Measurements from ENCODE around the gene SEPTIN5.

SEPTIN5 gene
- 0 reads per million in 3 donors for total RNA-seq

DNA sequence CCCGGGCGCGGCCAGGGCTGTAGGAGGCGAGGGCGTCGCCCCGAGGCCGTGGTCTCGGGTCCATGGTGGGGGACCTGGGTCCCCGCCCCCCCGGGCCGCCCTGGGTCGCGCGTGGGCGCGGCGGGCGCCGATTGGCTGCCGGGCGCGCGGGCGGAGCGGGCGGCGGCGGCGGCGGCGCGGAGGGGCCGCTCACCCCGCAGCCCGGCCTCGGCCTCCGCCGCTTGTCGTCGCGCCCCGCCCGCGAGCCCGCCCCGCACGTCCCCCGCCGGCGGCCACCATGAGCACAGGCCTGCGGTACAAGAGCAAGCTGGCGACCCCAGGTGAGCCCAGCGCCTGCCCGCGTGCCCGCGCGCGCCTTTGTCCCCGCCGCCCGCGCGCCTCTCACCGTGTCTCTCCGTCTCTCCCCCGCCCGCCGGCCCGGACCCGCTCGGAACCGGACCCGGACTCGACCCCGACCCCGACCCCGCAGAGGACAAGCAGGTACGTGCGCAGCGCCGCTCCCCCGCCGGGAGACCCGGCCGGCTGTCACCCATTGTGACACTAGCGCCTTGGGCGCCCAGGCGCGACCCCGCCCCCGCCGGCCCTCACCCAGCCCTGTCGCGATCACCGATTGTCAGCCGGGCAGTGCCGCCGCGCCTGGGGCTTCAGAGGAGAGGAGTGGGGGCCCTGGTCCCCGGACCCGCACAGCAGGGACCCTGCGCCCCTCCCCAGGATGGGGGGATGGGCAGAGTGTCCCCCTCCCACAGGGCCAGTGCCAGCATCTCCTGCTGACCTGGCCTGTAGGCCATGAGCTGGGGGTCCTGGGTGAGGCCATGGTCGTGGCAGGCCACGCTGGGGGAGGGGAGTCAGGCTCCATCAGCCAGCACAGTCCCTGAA, at the start of gene SEPTIN5:
Gene SEPTIN5, plus strand, starts transcription at position 192 of the 876 bp plus-strand sequence. Its CDS starts 86 bp downstream, at position 278.
- no peak within 1 kb of the TSS for H3K27ac ChIP-seq (ENCODE audit: insufficient read depth, low read length, poor library complexity, severe bottlenecking)
- H3K36me3 ChIP-seq (ENCODE audit: control insufficient read depth, insufficient read depth, low read length): no peaks in the 10 kb centered on the region
- H3K4me1 ChIP-seq (ENCODE audit: control insufficient read depth, insufficient read depth, low read length, poor library complexity, severe bottlenecking): peaks cover 19% of the 10 kb centered on the region
- DNase-seq: no peak
- no peaks in the 10 kb centered on the region for H3K9me3 ChIP-seq (ENCODE audit: control insufficient read depth, low read length)
- peak within 1 kb of the TSS; percentile 51 for H3K4me3 ChIP-seq (ENCODE audit: insufficient read depth, low read depth, low read length, poor library complexity, severe bottlenecking)
- H3K27me3 ChIP-seq (replicated peaks; ENCODE audit: control insufficient read depth, insufficient read depth, low read length, poor library complexity, severe bottlenecking): peaks cover 16% of the 10 kb centered on the region

GRCh38 chr22:19664951-19665783, 49.1 kb upstream of the SEPTIN5 start:
- H3K36me3 ChIP-seq (ENCODE audit: control insufficient read depth, insufficient read depth, low read length): no peaks in the 10 kb centered on the region
- H3K4me3 ChIP-seq (ENCODE audit: insufficient read depth, low read depth, low read length, poor library complexity, severe bottlenecking): no peak overlapping the region

GRCh38 chr22:19665784-19666672, 48.3 kb upstream of the SEPTIN5 start:
- Histone ChIP-seq H3K9me3 (ENCODE audit: control insufficient read depth, low read length) (no peaks in the 10 kb centered on the region), H3K27me3 (replicated peaks; ENCODE audit: control insufficient read depth, insufficient read depth, low read length, poor library complexity, severe bottlenecking) (no peaks in the 10 kb centered on the region), H3K4me3 (ENCODE audit: insufficient read depth, low read depth, low read length, poor library complexity, severe bottlenecking) (no peak overlapping the region), H3K4me1 (ENCODE audit: control insufficient read depth, insufficient read depth, low read length, poor library complexity, severe bottlenecking) (no peaks in the 10 kb centered on the region), H3K27ac (ENCODE audit: insufficient read depth, low read length, poor library complexity, severe bottlenecking) (no peak overlapping the region), H3K36me3 (ENCODE audit: control insufficient read depth, insufficient read depth, low read length) (no peaks in the 10 kb centered on the region)
- DNase-seq: no peak

More at GRCh38 chr22:19664951-19665783, 49.1 kb upstream of the SEPTIN5 start:
- H3K27me3 ChIP-seq (replicated peaks; ENCODE audit: control insufficient read depth, insufficient read depth, low read length, poor library complexity, severe bottlenecking): no peaks in the 10 kb centered on the region
- no peaks in the 10 kb centered on the region for H3K4me1 ChIP-seq (ENCODE audit: control insufficient read depth, insufficient read depth, low read length, poor library complexity, severe bottlenecking)
- H3K9me3 ChIP-seq (ENCODE audit: control insufficient read depth, low read length): no peaks in the 10 kb centered on the region
- H3K27ac ChIP-seq (ENCODE audit: insufficient read depth, low read length, poor library complexity, severe bottlenecking): no peak overlapping the region
- DNase-seq: no peak

- H3K9me3 ChIP-seq (ENCODE audit: control insufficient read depth, low read length): no peaks in the 10 kb centered on the region
- no peak for DNase-seq
- no peaks in the 10 kb centered on the region for H3K27me3 ChIP-seq (replicated peaks; ENCODE audit: control insufficient read depth, insufficient read depth, low read length, poor library complexity, severe bottlenecking)
- no peak overlapping the region for H3K27ac ChIP-seq (ENCODE audit: insufficient read depth, low read length, poor library complexity, severe bottlenecking)
- H3K4me1 ChIP-seq (ENCODE audit: control insufficient read depth, insufficient read depth, low read length, poor library complexity, severe bottlenecking): no peaks in the 10 kb centered on the region
- no peaks in the 10 kb centered on the region for H3K36me3 ChIP-seq (ENCODE audit: control insufficient read depth, insufficient read depth, low read length)
- no peak overlapping the region for H3K4me3 ChIP-seq (ENCODE audit: insufficient read depth, low read depth, low read length, poor library complexity, severe bottlenecking)
Measured at GRCh38 chr22:19666673-19667593, 47.4 kb upstream of the SEPTIN5 start.

DNA sequence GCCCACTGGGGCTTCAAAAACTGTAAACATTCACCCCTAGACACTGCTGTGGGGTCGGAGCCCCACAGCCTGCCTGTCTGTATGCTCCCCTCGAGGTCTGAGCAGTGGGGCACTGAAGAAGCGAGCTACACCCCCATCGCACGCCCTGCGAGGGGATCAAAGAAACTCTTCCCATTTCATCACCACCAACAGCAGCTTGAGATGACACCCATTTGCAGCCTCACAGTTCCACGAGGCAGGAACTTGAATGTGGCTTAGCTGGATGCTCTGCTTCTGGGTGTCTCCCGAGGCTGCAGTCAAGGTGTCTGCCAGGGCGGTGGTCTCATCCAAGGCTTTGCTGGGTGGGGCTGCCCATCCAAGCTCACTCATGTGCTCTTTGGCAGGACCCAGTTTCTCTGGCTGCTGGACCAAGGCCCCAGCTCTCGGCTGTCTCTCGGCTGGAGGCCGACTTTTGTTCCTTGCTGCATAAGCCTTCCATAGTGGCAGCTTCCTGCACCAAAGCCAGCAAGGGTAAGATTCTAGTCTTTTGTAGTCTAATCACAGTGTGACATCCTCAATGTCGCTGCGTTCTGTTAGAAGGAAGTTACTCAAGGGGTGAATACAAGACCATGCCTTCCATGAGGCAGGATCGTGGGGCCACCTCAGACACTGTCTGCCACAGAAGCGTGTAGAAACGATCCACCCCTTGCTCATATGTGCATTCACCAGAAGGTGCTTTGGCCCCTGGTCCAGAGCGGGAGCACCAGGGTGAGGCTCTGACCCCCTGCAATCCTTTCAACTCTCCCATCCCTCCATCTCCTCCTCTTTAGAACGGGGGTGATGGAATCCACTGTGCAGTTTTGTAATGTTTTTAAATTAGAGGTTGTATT, 46.2 kb upstream of the SEPTIN5 start:
- Histone ChIP-seq H3K4me3 (ENCODE audit: insufficient read depth, low read depth, low read length, poor library complexity, severe bottlenecking) (no peak overlapping the region), H3K4me1 (ENCODE audit: control insufficient read depth, insufficient read depth, low read length, poor library complexity, severe bottlenecking) (no peaks in the 10 kb centered on the region), H3K36me3 (ENCODE audit: control insufficient read depth, insufficient read depth, low read length) (no peaks in the 10 kb centered on the region), H3K27me3 (replicated peaks; ENCODE audit: control insufficient read depth, insufficient read depth, low read length, poor library complexity, severe bottlenecking) (no peaks in the 10 kb centered on the region), H3K27ac (ENCODE audit: insufficient read depth, low read length, poor library complexity, severe bottlenecking) (no peak overlapping the region), H3K9me3 (ENCODE audit: control insufficient read depth, low read length) (no peaks in the 10 kb centered on the region)
- DNase-seq: no peak

GRCh38 chr22:19668748-19669147, 45.6 kb upstream of the SEPTIN5 start:
- DNase-seq: no peak
- Histone ChIP-seq H3K27me3 (replicated peaks; ENCODE audit: control insufficient read depth, insufficient read depth, low read length, poor library complexity, severe bottlenecking) (no peaks in the 10 kb centered on the region), H3K9me3 (ENCODE audit: control insufficient read depth, low read length) (no peaks in the 10 kb centered on the region), H3K27ac (ENCODE audit: insufficient read depth, low read length, poor library complexity, severe bottlenecking) (no peak overlapping the region), H3K4me3 (ENCODE audit: insufficient read depth, low read depth, low read length, poor library complexity, severe bottlenecking) (no peak overlapping the region), H3K36me3 (ENCODE audit: control insufficient read depth, insufficient read depth, low read length) (no peaks in the 10 kb centered on the region), H3K4me1 (ENCODE audit: control insufficient read depth, insufficient read depth, low read length, poor library complexity, severe bottlenecking) (no peaks in the 10 kb centered on the region)

DNA sequence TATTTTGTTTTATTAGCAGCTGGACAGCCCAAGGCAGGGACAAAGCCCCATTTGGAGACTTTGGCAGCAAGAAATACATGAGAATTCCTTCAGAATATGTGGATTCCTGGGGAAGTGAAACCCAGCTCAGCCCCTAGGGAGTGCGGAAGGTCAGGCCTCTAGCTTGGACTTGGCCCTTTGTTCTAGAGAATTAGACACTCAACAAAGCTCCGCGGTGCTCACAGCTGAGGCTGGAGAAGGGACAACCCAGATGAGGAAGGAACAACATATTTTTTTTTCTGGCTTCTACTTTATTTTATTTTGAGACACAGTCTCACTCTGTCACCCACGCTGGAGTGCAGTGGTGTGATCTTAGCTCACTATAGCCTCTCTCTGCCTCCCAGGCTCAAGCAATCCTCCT, 44.7 kb upstream of the SEPTIN5 start:
- Histone ChIP-seq H3K27ac (ENCODE audit: insufficient read depth, low read length, poor library complexity, severe bottlenecking) (no peak overlapping the region), H3K27me3 (replicated peaks; ENCODE audit: control insufficient read depth, insufficient read depth, low read length, poor library complexity, severe bottlenecking) (no peaks in the 10 kb centered on the region), H3K36me3 (ENCODE audit: control insufficient read depth, insufficient read depth, low read length) (no peaks in the 10 kb centered on the region), H3K9me3 (ENCODE audit: control insufficient read depth, low read length) (no peaks in the 10 kb centered on the region), H3K4me3 (ENCODE audit: insufficient read depth, low read depth, low read length, poor library complexity, severe bottlenecking) (no peak overlapping the region), H3K4me1 (ENCODE audit: control insufficient read depth, insufficient read depth, low read length, poor library complexity, severe bottlenecking) (no peaks in the 10 kb centered on the region)
- DNase-seq: no peak

DNA sequence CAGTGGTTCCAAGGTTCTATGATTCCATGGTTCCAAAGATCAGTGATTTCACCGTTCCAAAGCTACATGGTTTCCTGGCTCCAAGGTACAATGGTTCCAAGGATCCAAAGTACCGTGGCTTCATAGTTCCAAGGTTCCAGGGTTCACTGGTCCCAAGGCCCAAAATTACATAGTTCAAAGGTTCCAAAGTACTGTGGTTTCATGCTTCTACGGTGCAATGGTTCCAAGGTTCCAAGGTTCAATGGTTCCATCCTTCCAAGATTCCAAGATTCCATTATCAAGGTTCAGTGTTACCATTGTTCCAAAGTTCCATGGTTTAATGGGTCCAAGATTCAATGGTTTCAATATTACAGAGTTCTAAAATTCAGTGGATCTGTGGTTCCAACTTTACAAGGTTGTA, 43.0 kb upstream of the SEPTIN5 start:
- no peak for DNase-seq
- H3K4me1 ChIP-seq (ENCODE audit: control insufficient read depth, insufficient read depth, low read length, poor library complexity, severe bottlenecking): no peaks in the 10 kb centered on the region
- H3K27me3 ChIP-seq (replicated peaks; ENCODE audit: control insufficient read depth, insufficient read depth, low read length, poor library complexity, severe bottlenecking): no peaks in the 10 kb centered on the region
- H3K27ac ChIP-seq (ENCODE audit: insufficient read depth, low read length, poor library complexity, severe bottlenecking): no peak overlapping the region
- H3K36me3 ChIP-seq (ENCODE audit: control insufficient read depth, insufficient read depth, low read length): no peaks in the 10 kb centered on the region
- no peak overlapping the region for H3K4me3 ChIP-seq (ENCODE audit: insufficient read depth, low read depth, low read length, poor library complexity, severe bottlenecking)
- no peaks in the 10 kb centered on the region for H3K9me3 ChIP-seq (ENCODE audit: control insufficient read depth, low read length)
